NCI-H748 (cell line): Measurements from ENCODE around the gene DCAKD.

Experiments
- DNase-seq: peaks from one replicate; lab custom pipeline; 2025; ENCODE audit not compliant: unreplicated experiment; lab: John Stamatoyannopoulos, UW

Gene DCAKD

DNA sequence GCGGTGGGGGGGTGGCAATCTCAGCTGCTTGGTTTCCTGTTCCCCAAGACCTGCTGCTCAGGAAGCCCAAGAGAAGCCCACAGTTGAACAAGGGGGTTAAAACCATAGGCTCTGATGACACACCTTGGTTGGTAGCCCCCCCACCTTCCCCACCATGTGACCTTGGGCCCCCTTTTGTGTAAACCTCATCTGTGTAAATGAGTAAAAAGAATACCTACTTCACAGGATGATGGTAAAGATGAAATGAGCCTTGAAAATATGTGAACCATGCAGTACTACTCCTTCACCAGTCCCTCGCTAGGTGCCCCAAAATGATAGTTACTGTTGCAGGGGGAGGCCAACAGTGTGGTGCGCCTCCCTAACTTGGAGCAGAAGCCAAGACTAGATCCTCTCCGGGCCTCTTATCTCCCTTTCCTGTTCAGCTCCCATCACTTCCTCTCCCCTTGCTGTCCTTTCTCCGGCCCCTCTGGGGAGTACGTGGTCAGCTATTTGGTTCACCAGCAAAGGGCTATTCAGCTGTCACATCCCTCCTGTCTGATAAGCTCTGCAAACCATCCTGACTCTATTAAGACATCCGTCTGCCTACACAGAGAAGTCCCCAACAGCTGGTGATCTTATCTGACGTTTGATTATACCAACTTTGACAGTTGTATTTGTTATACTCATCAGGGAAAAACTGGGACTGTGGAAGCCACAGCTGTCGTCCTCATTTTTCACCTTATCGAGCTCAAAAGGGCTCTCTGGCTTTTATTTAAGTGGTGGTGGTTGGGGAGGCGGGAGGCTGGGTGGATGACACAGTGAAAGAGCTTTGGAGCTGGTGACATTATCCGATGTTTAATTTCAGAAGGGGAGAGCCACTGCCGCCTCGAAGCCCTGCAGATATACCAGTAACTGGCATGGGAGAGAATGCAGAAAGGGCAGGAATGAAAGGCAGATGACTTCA lies 19.9 kb downstream of the DCAKD start:
- DNase-seq: no peak

DNA sequence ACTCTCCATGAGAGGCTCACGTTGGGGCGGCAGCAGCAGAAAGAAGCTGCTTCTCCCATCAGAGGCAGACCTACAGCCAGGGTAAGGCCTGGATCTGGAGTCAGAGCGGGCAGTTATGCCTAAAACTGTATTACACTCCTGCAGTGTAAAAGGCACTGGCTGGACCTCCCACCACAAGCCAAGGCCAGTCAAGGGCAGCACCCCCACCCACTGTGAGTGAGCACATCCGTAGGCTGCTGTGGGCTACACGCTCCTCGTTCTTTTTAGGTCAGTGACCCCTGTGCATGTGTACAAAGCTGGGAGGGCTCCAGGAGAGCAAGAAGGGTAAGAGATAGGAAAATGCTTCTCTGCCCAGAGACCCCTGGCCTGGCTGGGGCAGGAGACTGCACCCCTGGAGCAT lies 20.7 kb downstream of the DCAKD start:
- no peak for DNase-seq

DNA sequence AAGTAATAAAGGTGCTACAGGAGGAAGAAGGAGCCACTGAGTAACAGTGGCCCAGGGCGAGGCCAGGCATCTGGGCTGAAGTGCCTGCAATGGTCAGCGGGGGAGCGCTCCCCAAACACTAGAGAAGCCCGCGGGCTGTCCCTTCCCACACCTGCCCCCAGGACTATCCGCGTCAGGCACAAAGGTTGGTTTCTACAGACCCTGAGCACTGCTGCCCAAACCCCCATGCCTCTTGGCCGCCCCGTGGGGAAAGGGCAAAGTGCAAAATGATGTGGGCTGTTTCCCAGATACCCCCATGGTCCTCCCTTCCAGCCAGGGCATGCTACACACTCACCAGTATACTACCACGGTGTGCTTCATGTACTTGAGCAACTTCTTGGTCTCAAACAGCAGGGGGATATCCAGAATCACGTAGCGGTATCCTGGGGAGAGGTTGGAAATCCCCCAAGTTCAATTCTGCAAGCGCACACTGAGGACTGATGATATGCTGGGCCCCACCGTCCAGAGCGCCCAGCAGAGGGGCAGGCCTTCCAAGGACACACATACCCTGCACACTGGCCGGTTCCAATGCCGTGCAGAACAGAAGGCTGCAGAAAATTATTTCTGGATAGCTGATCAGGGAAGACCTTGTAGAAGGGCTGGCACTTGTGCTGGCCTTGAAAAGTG lies 21.5 kb downstream of the DCAKD start:
- DNase-seq: no peak

DNA sequence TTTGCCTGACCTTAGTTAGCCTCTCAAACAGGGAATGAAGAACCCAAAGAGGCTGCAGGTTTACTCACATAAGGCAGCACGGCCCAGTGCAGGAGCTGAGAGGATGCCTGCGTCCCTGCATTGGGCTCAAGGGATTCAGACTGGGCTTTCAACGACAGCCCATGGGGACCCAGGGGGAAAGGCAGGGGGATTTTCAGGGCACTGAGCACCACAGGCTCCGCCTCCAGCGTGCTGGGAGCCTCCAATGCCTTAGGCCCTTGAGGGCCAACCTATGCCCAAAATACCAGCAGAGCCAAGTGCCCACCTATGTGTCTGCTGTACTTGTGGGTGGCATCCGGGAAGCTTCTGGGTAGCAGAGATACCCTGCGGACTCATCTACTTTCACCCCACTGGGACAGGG lies 22.3 kb downstream of the DCAKD start:
- no peak for DNase-seq

DNA sequence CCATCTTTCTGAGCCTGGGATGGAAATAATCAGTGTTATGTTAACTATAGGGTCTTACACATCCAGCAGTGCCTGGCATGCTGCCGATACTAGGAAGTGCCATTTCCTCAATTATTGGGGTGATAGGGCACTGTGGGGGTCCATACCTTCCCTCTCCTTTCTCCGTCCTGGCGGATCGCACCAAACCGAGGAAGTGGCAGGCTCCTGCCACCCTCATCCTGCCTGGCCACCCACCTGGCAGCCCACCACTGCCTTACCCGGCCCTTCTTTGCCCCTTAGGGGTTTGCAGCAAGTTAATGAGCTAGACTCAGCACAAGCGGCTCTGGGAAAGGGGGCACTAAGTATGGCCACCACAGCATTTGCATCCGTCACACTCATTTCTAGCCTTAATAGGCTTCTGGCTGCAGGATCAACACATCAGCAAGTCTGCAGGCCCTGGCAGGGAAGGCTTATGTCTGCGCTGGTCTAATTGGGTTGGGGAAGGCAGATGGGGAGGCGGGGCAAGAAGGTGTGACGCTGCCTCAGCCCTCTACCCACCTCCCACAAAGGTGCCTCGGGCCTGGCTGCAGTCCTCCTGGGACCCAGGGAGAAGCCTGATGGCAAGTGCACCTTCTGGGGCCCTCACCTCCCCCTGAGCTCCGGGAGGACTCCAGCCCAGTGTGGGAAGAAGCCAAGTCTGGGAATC lies 28.6 kb downstream of the DCAKD start:
- DNase-seq: no peak

DNA sequence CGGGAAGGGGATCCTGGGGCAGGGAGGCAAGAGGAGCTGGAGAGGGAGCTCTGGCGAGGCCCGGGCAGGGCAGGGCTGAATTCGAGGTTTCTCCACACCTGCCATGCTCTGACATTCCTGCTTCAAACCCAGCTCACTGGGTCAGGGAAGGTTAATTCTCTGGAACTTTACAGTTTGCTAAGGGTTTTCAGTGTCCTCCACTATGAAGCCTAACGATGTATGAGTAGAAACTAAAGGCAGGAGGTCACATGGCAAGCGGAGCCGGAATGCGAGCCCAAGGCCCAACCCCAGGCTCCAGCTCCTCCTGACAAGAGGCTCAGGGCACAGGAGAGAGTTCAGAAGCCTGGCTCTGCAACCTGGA lies 29.2 kb downstream of the DCAKD start:
- DNase-seq: no peak

DNA sequence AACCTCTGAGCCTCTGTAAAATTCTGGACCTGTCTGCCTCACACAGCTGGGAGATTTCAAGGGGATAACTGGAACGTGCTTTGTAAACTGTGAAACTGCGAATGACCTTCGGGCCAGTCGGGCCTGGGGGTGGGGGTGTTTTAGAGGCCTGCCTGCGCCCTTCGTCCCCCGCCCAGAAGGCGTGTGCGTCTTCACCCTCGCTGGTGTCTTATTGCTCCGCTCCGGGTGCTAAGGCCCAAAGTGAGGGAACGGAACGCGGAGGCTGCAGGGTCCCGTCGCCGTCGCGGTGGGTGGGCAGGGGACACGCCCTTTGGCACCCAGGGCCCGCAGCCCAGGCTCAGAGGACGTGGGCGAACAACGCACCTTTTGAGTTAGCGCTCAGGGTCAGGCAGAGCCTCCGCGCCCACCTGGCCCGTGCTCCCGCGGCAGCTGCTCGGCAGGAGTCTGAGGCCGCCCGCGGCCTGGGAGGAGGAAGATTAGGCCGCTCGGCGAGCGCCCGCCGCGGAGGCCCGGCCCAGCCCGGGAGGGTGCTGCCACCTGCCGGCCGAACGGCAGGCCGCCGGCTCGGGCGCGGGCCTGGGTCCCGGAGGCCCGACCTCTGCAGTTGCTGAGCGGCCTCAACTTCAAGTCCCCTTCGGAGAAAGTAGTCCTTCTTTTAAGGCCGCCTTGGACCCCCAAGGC lies 29.7 kb downstream of the DCAKD start:
- DNase-seq: peak; percentile 68

DNA sequence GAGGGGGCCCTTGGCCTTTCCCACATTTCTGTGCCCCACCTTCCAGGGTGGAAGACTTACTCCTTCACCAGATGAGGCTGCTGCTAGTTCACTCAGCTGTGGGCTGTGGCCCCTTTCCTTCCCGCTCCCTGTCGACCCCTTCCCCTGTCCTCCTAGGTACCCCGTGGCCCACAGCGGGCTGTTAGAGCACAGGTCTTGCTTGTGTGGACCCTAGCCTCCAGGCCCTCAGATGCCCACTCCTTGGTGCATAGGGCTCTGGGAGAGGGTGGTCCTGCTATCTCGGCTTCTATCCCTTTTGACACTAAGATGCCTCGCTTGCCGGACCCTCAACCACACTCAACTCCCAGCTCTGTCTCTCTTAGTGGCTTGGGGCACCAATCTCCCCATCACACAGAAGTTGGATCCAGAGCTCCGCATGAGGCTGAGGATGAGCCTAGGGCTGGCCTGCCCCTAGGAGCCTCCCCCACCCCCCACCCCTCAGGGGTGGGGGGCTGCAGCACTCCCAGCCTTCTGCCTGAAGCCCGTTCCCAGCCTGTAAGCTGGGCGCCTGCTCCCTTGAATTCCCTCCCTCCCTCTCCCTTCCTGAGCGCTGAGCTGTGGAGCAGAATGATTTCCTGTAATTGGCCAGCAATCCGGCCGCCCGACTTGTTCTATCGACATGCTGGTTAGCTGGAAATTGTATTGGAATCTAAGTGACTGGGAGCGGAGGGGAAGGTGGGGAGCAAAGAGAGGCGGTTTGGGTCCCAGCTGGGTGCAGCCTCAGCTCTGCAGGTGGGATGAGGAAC lies 30.9 kb downstream of the DCAKD start:
- peak; percentile 24 for DNase-seq

DNA sequence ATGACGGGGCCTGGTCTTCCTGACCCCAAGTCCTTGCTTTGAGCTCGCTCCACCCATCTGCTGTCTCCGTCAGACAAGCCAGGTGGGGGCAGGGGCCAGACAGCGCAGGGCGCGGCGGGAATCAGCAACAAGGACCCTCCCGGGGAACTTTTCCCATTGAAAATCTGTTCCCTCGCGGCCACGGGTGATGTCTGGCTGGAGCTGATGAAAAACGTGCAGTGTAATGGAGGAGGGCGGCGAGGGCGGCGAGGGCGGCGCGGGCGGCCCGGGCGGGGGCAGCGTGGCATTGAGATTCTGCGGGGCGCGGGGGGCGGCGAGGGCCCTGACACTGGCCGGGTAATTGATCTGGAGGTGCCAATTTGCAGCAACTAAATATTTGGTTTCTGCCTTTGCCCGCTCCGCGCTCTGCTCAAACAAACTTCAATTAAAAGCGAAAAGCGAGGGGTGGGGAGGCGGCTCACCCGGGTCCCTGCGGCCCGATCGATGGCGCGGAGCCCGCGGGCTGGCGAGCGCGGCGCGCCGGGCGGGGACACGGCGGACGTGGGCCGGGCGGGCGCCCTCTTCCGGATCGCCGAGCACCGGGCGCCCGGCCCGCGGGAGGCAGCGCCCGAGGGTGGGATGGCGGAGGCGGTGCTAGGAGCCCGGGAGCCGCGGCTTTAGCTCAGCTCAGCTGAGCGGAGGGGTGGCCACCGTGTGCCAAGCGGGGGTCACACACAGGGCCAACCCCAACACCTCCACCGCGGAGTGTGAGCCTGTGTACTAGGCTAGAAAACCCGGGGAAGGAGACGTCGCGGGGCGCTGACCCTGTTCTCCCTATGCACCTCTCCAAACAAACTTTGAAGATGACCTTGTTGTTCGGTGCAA lies 32.4 kb downstream of the DCAKD start:
- peak; percentile 64 for DNase-seq

DNA sequence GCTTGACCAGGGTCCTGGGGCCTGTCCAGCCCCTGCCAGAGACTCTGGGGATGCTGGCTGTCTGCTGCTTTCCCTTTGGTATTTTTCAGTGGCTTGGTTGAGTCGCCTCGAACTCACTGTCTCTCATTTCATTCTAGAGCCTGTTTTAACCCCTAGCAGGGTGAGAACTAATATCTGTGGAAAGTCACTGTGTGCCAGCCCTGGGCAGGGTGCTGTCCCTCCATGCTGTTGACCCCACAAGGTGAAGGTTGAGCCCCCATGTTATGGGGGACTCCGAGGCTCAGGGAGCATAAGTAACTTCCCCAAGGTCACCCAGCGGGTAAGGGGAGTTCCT lies 33.0 kb downstream of the DCAKD start:
- DNase-seq: no peak

DNA sequence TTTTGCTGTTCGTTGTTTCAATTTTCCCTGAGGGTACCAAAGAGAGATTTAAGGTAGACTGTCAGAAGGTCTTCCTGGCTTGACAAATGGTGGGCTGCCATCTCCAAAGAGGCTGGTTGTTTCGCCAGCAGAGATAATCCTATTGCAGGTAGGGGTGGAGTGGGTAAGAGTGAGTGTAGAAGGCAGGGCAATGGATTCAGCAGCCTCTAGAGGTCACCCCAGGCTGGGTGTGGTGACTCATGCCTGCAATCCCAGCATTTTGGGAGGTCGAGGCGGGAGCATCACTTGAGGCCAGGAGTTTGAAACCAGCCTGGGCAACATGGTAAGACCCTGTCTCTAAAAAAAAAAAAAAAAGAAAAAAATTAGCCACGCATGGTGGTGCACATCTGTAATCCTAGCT lies 34.6 kb downstream of the DCAKD start:
- no peak for DNase-seq

DNA sequence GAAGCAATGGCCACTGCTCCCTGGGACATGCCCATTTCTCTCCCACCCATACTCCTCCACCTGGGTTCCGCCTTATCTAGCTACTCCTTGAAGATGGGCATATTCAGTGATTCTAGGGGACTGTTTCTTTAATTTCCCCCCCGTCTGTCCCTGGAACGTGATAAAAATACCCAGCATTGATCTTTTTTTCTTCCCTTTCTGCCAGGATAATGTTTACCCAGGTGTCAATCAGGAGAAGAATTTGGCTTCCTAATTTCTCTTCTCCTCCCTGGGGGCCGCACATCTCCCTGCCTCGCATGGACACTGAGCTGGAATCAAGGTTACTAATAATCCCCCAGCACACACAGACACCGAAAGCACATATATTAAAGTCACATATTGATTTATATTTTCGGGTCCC lies 35.2 kb downstream of the DCAKD start:
- DNase-seq: no peak

DNA sequence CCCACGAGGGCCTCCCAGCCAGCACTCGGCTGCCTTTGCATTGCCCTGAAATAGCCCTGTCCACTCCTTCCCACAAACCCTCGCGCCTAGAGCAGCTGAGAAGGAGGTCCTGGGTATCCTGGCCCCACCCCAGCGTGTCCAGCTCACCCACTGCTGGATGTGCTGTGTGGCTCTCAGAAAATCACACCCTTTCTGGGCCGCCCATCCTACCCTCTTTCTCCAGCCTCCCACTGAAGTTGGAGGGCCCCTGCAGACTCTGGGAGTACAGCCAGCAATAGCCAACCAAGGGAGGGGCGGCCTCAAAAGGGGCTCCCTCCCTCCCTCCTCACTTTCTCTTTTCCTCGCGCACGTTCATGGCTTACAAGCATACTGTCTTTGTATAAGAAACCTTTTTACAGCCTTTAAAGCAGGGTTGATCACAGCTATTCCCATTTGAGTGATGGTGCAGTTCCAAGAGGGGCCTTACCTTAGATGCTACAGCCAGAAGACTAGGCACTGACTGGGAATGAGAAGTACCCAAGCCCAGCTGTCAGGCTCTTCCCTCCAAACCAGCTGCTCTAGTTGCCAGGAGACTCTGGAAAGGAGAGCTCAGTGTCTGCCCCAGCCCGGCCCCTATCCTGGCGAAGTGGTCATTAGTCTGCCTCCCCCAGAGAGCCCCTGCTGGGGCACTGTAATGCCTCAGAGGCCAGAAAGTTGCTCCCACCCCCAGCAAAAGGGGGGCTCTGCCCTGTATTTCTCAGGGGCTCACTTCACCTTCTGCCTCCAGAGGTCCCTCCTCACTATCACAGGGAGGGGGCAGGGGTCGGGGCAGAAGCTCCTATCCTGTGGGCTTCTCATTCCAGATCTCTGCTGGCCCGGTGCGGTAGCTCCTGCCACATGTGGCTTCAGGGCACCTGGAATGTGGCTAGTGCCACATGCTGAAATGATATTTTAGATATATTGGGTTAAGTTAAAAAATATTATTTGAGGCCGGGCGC lies 38.1 kb downstream of the DCAKD start:
- peak; percentile 23 for DNase-seq

DNA sequence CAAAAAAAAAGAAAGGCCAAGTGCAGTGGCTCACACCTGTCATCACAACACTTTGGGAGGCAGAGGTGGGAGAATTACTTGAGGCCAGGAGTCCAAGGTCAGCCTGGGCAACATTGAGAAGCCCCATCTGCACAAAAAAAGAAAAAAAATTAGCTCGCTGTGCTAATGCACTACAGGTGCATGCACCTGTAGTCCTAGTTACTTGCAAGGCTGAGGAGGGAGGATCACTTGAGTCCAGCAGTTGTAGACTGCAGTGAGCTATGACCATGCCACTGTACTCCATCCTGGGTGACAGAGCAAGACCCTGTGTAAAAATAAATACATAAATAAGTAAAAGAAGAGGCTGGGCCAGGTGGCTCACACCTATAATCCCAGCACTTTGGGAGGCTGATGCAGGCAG lies 39.7 kb downstream of the DCAKD start:
- no peak for DNase-seq

DNA sequence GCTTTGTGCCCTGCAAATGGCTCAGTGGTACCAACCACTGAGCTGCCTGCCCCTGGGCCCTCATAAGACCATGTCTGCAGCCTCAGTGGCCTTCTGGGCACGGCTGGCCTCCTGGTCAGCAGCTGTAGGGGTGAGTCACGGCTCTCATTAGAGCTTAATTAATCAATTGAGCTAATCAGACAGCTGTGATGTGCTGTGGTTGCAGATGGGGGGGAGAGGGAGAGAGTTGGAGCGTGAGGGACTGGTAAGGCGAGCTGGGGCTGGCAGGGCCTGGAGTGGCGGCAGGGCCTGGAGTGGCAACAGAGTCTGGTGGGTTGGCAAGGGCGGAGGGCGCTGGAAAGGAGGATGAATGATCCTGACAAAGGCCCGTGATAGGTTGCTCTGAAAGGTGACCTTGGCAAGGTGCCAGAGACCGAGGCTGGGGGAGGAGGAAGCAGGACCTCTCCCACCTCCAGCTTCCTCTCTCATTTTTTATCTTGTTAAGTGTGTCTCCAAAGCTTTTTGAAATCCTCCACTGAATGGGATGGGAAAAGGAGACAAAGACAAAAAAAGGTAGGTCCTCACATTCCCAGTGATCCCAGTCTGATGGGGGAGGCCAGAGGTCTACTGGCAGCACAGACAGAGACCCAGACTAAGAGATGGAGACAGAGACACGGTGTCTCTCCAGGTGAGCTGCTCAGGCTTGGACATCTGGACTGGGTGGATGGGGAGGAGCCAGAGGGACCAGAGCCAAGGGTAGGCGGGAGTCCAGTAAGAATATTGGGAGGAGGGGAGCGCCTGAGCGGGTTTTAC lies 41.6 kb downstream of the DCAKD start:
- DNase-seq: no peak

DNA sequence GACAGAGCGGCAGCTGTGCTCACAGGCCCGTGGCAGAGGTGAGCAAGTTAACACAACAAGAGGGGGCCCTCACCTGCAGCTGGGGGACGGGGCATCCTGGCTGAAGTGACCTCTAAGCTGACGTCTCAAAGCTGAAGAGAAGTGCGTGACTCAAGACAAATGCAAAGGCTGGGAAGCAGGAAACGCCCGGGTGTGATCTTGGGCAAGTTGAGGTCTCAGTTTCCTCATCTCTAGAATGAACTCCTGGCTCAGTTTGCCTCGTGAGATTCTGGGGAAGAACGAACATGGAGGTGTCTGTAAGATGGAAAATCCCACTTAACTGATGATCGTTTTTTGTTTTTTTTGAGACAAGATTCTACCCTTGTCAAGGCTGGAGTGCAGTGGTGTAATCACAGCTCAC lies 43.2 kb downstream of the DCAKD start:
- DNase-seq: no peak

DNA sequence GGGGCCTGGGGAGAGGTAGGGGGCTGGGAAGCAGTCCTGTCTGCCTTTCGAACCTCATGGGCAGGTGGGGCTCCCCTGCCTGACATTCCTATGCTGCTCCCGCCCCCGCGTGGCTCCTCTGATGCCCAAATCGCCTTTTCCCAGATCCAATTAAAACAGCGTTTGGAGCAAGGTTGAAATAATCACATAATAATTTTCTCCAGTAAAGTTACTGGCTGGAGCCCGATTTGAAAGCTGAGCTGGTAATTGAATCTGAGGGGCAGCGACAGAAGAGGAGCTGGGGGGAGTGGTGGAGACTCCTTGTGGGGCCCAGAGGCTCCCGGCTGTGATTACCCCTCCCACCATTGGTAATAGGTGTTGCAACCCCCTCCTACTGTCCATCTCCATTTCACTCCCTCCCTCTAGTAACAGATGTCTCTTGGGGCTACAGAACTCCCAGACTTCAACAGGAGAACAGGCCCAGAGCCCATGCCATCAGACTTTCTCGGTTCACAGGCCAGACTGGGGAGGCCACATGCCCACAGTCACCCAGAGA lies 44.4 kb downstream of the DCAKD start:
- no peak for DNase-seq

DNA sequence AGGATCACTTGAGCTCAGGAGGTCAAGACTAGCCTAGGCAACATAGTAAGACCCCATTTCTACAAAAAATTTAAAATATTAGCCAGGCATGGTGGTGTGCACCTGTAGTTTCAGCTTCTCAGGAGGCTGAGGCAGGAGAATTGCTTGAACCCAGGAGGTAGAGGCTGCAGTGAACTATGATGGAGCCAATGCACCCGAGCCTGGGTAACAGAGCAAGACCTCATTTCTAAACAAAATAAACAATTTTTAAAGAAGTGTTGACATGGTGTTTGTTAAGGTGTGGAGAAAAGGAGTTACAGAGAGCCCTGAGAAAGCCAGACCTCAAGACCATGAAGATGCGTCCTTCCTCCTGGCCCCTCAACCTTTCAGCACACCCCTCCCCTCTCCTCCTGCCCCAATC lies 45.7 kb downstream of the DCAKD start:
- DNase-seq: no peak
